Tibial artery (tissue), 4 donors: ENCODE results near the gene GPR83.

ENCODE experiments used
- DNase-seq, 2 donors: peaks; one replicate each; pipeline ENCODE4 v3.0.0-alpha.2; 2019
- H3K27ac ChIP-seq, 2 donors: fragments of 200-600 bp; sonication (generic) in 1 of 2; 1 replicate in 1 of 2; 2 replicates in 1 of 2; pipeline ENCODE4 v1.5.1; 2018 to 2019; ENCODE audit warnings: mild to moderate bottlenecking in 1 of 2
- H3K27me3 ChIP-seq, 2 donors: fragments of 200-600 bp; sonication (generic) in 1 of 2; one replicate each; pipeline versions ENCODE4 v1.5.1 to v1.6.0; 2016 to 2019
- H3K36me3 ChIP-seq, 3 donors: fragments of 200-600 bp; sonication (generic) in 2 of 3; one replicate each; pipeline ENCODE4 v1.5.1; 2016 to 2019; ENCODE audit warnings: mild to moderate bottlenecking in 2 of 3
- H3K4me1 ChIP-seq, 4 donors: fragments of 200-600 bp; sonication (generic) in 2 of 4; 1 replicate in 3 of 4; 2 replicates in 1 of 4; pipeline ENCODE4 v1.5.1; 2016 to 2019
- H3K4me3 ChIP-seq, 2 donors: fragments of 200-600 bp; sonication (generic) in 1 of 2; 1 replicate in 1 of 2; 2 replicates in 1 of 2; pipeline ENCODE4 v1.5.1; 2018 to 2019; ENCODE audit warnings: mild to moderate bottlenecking in 2 of 2
- H3K9me3 ChIP-seq, 3 donors: fragments of 200-600 bp; sonication (generic) in 1 of 3; one replicate each; pipeline ENCODE4 v1.5.1; 2016 to 2019
- CTCF ChIP-seq, 2 experiments: fragments of 200-600 bp in 1 of 2; fragments of 450-650 bp in 1 of 2; IDR thresholded peaks; one replicate each; pipeline ENCODE4 v1.5.1; 2017 to 2019; ENCODE audit warnings: antibody characterized with exemption in 2 of 2, mild to moderate bottlenecking in 1 of 2, moderate library complexity in 1 of 2
- intact Hi-C: fragments of 100-400 bp; cut with DNase I; formaldehyde crosslinking; loops from one replicate; pipeline ENCODE4 v1.15.0; 2023; ENCODE audit warnings: low total_unique reads

GPR83 gene

GRCh38 chr11:94445641-94446040 lies 44.4 kb upstream of the GPR83 start:
- Histone ChIP-seq H3K9me3 (no peaks in the 10 kb centered on the region), H3K36me3 (peaks cover 23 to 47% (median 37%) of the 10 kb centered on the region in 3 donors), H3K27ac (no peak overlapping the region), H3K4me3 (no peak overlapping the region), H3K27me3 (no peaks in the 10 kb centered on the region), H3K4me1 (no peaks in the 10 kb centered on the region)
- intact Hi-C loops: no loop called here
- TF ChIP-seq CTCF (IDR thresholded peaks at IDR 0.05): no peak
- DNase-seq: no peak

- peaks cover 34 to 66% (median 50%) of the 10 kb centered on the region in 3 donors for H3K36me3 ChIP-seq
- no peak overlapping the region for H3K27ac ChIP-seq
- H3K4me3 ChIP-seq: no peak overlapping the region
- H3K27me3 ChIP-seq: no peaks in the 10 kb centered on the region
- H3K4me1 ChIP-seq: no peaks in the 10 kb centered on the region
- TF ChIP-seq CTCF (IDR thresholded peaks at IDR 0.05): no peak
- no peaks in the 10 kb centered on the region for H3K9me3 ChIP-seq
- intact Hi-C loops: no loop called here
- DNase-seq: no peak
These were observed 31.8 kb upstream of the GPR83 start for GRCh38 chr11:94433049-94433448.

GRCh38 chr11:94424662-94425061 lies 23.4 kb upstream of the GPR83 start:
- no peak for DNase-seq
- Histone ChIP-seq H3K27me3 (no peaks in the 10 kb centered on the region), H3K27ac (no peak overlapping the region), H3K4me1 (no peaks in the 10 kb centered on the region), H3K9me3 (peaks cover 0 to 11% (median 0%) of the 10 kb centered on the region in 3 donors), H3K4me3 (no peak overlapping the region), H3K36me3 (peaks cover 47 to 59% (median 51%) of the 10 kb centered on the region in 3 donors)
- intact Hi-C loops: no loop called here
- TF ChIP-seq CTCF (IDR thresholded peaks at IDR 0.05): no peak

GRCh38 chr11:94424011-94424410 lies 22.8 kb upstream of the GPR83 start:
- H3K27me3 ChIP-seq: no peaks in the 10 kb centered on the region
- no peaks in the 10 kb centered on the region for H3K4me1 ChIP-seq
- intact Hi-C loops: no loop called here
- H3K4me3 ChIP-seq: no peak overlapping the region
- H3K27ac ChIP-seq: no peak overlapping the region
- H3K36me3 ChIP-seq: peaks cover 40 to 53% (median 44%) of the 10 kb centered on the region in 3 donors
- no peak for TF ChIP-seq CTCF (IDR thresholded peaks at IDR 0.05)
- DNase-seq: no peak
- peaks cover 0 to 11% (median 0%) of the 10 kb centered on the region in 3 donors for H3K9me3 ChIP-seq

GRCh38 chr11:94423507-94423906 lies 22.3 kb upstream of the GPR83 start:
- Histone ChIP-seq H3K9me3 (peaks cover 0 to 11% (median 0%) of the 10 kb centered on the region in 3 donors), H3K36me3 (peaks cover 35 to 48% (median 39%) of the 10 kb centered on the region in 3 donors), H3K4me1 (no peaks in the 10 kb centered on the region), H3K27ac (no peak overlapping the region), H3K4me3 (no peak overlapping the region), H3K27me3 (no peaks in the 10 kb centered on the region)
- no peak for TF ChIP-seq CTCF (IDR thresholded peaks at IDR 0.05)
- no peak for DNase-seq
- intact Hi-C loops: no loop called here
